COLO829 (cell line): ENCODE data around the gene UBE2U.

Experiments
- DNase-seq: peaks from one replicate; pipeline ENCODE4 v3.0.0; 2012; ENCODE audit warnings: low spot score

UBE2U gene

GRCh38 chr1:64293820-64294219, 90.4 kb downstream of the UBE2U start:
- no peak for DNase-seq

DNA sequence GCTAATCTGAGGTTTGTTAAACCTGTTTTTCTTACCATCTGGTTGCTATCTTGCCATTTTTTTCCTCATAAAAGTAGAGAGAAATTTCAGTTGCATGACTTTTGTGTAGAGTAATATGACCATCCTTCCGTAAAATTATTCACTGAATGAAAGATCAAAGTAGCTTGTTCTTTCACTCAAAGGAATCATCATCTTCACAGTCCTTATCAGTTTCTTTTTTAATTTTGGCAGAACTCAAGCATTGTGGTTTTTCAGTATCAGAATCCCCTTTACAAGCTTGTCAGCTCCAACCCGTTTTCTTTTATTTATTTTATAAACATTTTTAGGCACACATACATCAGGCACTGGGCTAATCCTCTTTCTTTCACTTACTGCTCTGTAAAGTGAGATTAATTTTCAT, 91.7 kb downstream of the UBE2U start:
- DNase-seq, result no peak

DNA sequence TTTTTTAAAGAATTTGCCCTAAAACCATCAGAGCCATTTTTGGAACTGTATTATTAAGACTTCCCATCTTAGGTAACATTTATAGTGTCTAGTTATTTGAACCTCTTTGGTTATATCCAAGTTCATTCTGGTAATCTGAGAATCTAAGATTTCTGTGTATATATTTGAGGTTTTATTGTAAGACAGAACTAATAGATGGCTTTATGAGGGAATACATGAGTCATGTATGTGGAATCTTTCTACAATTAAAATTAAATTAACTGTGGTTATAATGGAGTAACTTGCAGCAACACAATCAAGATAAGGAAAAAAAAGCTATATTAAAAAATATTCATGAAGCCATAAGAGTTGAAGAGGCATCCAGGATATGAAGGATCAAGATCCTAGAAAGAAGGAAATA, 92.1 kb downstream of the UBE2U start:
- no peak for DNase-seq

DNA sequence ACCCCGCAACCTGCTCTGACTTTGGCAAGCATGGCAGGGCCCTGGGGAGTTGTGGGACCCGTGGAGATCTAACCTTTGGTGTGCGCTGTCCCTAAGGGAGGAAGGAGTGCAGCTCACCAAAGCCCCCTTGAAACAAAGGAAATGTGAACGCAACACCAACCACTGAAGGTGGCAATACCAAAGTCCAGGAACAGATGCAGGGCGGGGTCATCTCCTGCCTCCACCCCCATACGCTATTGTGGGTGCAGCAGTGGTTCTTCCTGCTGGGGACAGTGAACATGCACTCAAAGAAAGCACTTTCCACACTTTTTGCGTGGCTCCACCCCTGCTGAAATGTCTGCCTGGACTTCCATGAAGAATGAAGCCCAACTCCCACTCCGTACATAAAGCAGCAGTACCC, 93.0 kb downstream of the UBE2U start:
- no peak for DNase-seq

DNA sequence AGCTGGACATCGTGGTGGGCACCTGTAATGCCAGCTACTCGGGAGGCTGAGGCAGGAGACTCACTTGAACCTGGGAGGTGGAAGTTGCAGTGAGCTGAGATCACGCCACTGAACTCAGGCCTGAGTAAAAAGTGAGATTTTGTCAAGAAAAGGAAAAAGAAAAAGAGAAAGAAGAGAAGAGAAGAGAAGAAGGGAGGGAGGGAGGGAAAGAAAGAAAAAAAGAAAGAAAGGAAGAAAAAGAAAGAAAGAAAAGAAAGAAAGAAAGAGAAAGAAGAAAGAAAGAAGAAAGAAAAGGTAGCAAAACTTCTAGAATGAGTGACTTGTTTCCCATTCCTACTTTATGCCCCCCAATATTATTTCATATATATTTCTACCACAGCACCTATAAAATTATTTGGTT, 98.8 kb downstream of the UBE2U start:
- DNase-seq, result no peak

GRCh38 chr1:64302971-64303370, 99.5 kb downstream of the UBE2U start:
- no peak for DNase-seq

DNA sequence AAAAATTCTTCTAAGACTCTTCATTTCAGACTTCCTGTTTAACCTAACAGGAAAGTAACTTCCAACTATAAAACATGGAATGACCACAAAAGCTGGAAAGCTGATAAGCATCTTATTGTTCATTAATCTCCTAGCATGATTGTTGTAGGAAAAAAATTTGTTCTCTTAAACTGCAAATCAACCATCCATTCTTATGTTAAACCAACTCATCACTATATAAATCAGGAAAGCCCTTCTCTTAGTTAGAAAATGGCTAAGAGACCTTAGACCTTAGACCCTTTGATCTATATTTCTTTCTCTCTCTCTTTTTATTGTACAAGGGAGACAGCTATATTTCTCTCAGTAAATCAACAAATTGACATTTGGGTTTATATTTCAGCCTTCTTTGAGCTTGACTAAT, 101.4 kb downstream of the UBE2U start:
- no peak for DNase-seq

- DNase-seq, result no peak
Observed at GRCh38 chr1:64308866-64309265, 105.4 kb downstream of the UBE2U start.

GRCh38 chr1:64309431-64309831, 106.0 kb downstream of the UBE2U start:
- no peak for DNase-seq

GRCh38 chr1:64310760-64311159, 107.3 kb downstream of the UBE2U start:
- DNase-seq, result no peak

DNA sequence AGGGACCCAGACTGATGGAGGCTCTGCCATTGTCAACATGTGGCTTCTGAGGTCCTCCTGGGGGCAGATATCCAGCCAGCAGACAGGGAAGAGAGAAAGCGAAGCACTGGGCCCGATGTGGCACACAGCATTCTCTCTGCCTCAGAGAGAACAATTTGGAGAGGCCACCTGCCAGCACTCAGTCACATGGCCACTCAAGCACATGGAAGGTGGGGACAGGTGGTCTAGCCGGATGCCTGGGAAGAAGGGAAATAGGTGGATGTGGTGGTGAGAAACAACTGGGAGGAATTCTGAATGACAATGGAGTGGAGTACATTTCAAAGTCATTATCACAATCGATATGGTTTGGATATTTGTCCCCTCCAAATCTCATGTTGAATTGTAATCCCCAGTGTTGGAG, 109.0 kb downstream of the UBE2U start:
- no peak for DNase-seq

DNA sequence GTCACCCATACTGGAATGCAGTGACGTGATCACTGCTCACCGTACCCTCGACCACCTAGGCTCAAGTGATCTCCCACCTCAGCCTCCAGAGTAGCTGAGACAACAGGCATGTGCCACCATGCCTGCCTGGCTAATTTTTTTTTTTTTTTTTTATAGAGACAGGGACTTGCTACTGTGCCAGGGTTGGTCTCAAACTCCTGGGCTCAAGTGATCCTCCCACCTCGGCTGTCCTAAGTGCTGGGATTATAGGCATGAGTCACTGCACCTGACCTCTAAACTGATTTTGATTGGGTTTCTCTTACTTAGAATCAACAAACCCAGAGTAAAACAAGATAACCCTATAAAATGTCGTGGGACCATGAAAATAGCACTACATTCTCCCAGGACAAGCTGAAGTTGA, 112.0 kb downstream of the UBE2U start:
- DNase-seq, result no peak
